ENCODE data around the gene UBE4A. TPM values are rescaled to one million over a fixed set of nuclear protein-coding genes. Genes with fewer than 3 reads are reported as not detected.

The UBE4A gene
- polyA plus RNA-seq, 1 of the 3 experiments (the other 2 are of a cell fraction): 7.7 TPM

- Histone ChIP-seq H3K9ac (no peak overlapping the region), H3K4me2 (no peak overlapping the region), H3K4me3 (ENCODE audit: low read depth in 2 of 2, low read length in 1 of 2) (no peak overlapping the region), H3K27me3 (ENCODE audit: insufficient read depth) (peaks cover 28% of the 10 kb centered on the region; the same call in 1 of the 2 replicates), H3F3A (replicated peaks; ENCODE audit: insufficient read depth) (no peaks in the 10 kb centered on the region), H3K36me3 (replicated peaks in 1 of 2; ENCODE audit: control insufficient read depth in 1 of 2, insufficient read depth in 2 of 2, low read length in 1 of 2) (no peaks in the 10 kb centered on the region), H4K20me1 (ENCODE audit: insufficient read depth) (no peaks in the 10 kb centered on the region), H3K79me2 (ENCODE audit: insufficient read depth) (no peaks in the 10 kb centered on the region), H3K9me2 (no peaks in the 10 kb centered on the region), H3K4me1 (ENCODE audit: control insufficient read depth in 1 of 2, insufficient read depth in 2 of 2, low read depth in 1 of 2, low read length in 1 of 2) (no peaks in the 10 kb centered on the region), H3K9me3 (no peaks in the 10 kb centered on the region), H2AFZ (ENCODE audit: low read depth) (no peak overlapping the region), H3K27ac (ENCODE audit: low read depth in 2 of 2, low read length in 1 of 2) (no peak overlapping the region)
- 51% methylated on average over 2 of the region's 2 CpGs for WGBS (ENCODE audit: low lambda C conversion rate)
- no peak for DNase-seq
- ChIA-PET CTCF (interaction anchor here (1.0 to 1.6 kb wide), 3 partner anchors 9 to 114 kb away, joined by 3 to 4 read pairs (median 4); no protein-coding TSS in a partner anchor), POLR2A (no interaction called here)
- TF ChIP-seq MEF2A (IDR thresholded peaks at IDR 0.05; ENCODE audit: borderline replicate concordance, low read depth) (no peak), FOSL2 (IDR thresholded peaks at IDR 0.05; ENCODE audit: borderline replicate concordance, low read depth) (no peak), TAF1 (IDR thresholded peaks at IDR 0.05; ENCODE audit: borderline replicate concordance, low read depth, low read length) (no peak), IRF3 (IDR thresholded peaks at IDR 0.05; ENCODE audit: low read depth, low read length) (no peak)
Observed at GRCh38 chr11:118312328-118312727, 47.1 kb upstream of the UBE4A start.

GRCh38 chr11:118313242-118313641, 46.2 kb upstream of the UBE4A start:
- no peak for DNase-seq
- no peaks in the 10 kb centered on the region for H3K9me3 ChIP-seq
- no peaks in the 10 kb centered on the region for H3K9me2 ChIP-seq
- ChIA-PET POLR2A (no interaction called here), CTCF (no interaction called here)
- no peak for TF ChIP-seq SMC3 (IDR thresholded peaks at IDR 0.05; ENCODE audit: low read depth, low read length)
- TF ChIP-seq PBX3 (IDR thresholded peaks at IDR 0.05): no peak
- no peak for TF ChIP-seq ZBTB33 (IDR thresholded peaks at IDR 0.05; ENCODE audit: borderline replicate concordance, low read depth)
- TF ChIP-seq SIN3A (IDR thresholded peaks at IDR 0.05; ENCODE audit: borderline replicate concordance, low read depth, low read length): no peak
- TF ChIP-seq RFX5 (IDR thresholded peaks at IDR 0.05; ENCODE audit: low read length): no peak
- TF ChIP-seq CHD2 (IDR thresholded peaks at IDR 0.05; ENCODE audit: low read length, partially characterized antibody): no peak
- no peak for TF ChIP-seq ELF1 (IDR thresholded peaks at IDR 0.05)
- TF ChIP-seq NRF1 (IDR thresholded peaks at IDR 0.05; ENCODE audit: low read depth, low read length): no peak
- TF ChIP-seq MXI1 (IDR thresholded peaks at IDR 0.05; ENCODE audit: low read depth, low read length): no peak
- no peak overlapping the region for H2AFZ ChIP-seq (ENCODE audit: low read depth)
- WGBS (ENCODE audit: low lambda C conversion rate): 1% methylated on average over 4 of the region's 4 CpGs
- no peaks in the 10 kb centered on the region for H4K20me1 ChIP-seq (ENCODE audit: insufficient read depth)
- no peaks in the 10 kb centered on the region for H3K79me2 ChIP-seq (ENCODE audit: insufficient read depth)
- no peaks in the 10 kb centered on the region for H3F3A ChIP-seq (replicated peaks; ENCODE audit: insufficient read depth)
- H3K4me1 ChIP-seq (ENCODE audit: control insufficient read depth in 1 of 2, insufficient read depth in 2 of 2, low read depth in 1 of 2, low read length in 1 of 2): no peaks in the 10 kb centered on the region
- H3K9ac ChIP-seq: no peak overlapping the region
- no peak overlapping the region for H3K4me3 ChIP-seq (ENCODE audit: low read depth in 2 of 2, low read length in 1 of 2)
- no peaks in the 10 kb centered on the region for H3K36me3 ChIP-seq (replicated peaks in 1 of 2; ENCODE audit: control insufficient read depth in 1 of 2, insufficient read depth in 2 of 2, low read length in 1 of 2)
- no peak overlapping the region for H3K4me2 ChIP-seq
- H3K27ac ChIP-seq (ENCODE audit: low read depth in 2 of 2, low read length in 1 of 2): no peak overlapping the region
- H3K27me3 ChIP-seq (ENCODE audit: insufficient read depth): peaks cover 29% of the 10 kb centered on the region; the same call in 1 of the 2 replicates

Data from SK-N-SH (cell line).